A673 (cell line): Measurements from ENCODE around the gene TUBA4A. TPM values are rescaled to one million over a fixed set of nuclear protein-coding genes. Genes with fewer than 3 reads are reported as not detected.

ENCODE experiments used
- BruUV-seq: library from RNA; stranded (reverse); fragments of 400-500 nt; replicated peaks from 2 replicates; lab custom pipeline; 2021; lab: Mats Ljungman, UMichigan
- CTCF ChIA-PET: fragments of 300-600 bp; sonication (Branson Sonifier 250); formaldehyde crosslinking; loops from one replicate; lab custom pipeline; 2022; ENCODE audit warnings: antibody characterized with exemption; lab: Charles Lee
- POLR2A ChIA-PET: fragments of 300-600 bp; sonication (Branson Sonifier 250); formaldehyde crosslinking; loops from one replicate; lab custom pipeline; 2022; ENCODE audit warnings: antibody characterized with exemption; ENCODE audit not compliant: low non-redundant PET; lab: Charles Lee
- DNase-seq: peaks from one replicate; pipeline ENCODE4 v3.0.0-alpha.2; 2015; ENCODE audit warnings: low spot score
- H3K27ac ChIP-seq: fragments of 200-600 bp; sonication (generic); 2 replicates; pipeline ENCODE4 v1.5.1; 2016; ENCODE audit warnings: mixed run types, low read depth, mild to moderate bottlenecking, mixed read lengths, antibody characterized with exemption, low read length; ENCODE audit not compliant: poor library complexity, severe bottlenecking
- H3K27me3 ChIP-seq: fragments of 200-600 bp; sonication (generic); replicated peaks from 2 replicates; pipeline ENCODE4 v1.6.1; 2017; ENCODE audit warnings: mixed run types, low read depth, mild to moderate bottlenecking, mixed read lengths, antibody characterized with exemption, low read length; ENCODE audit not compliant: insufficient read depth, poor library complexity
- H3K36me3 ChIP-seq: fragments of 200-600 bp; sonication (generic); 2 replicates; pipeline ENCODE4 v1.6.1; 2016; ENCODE audit warnings: mixed run types, mild to moderate bottlenecking, mixed read lengths, antibody characterized with exemption, low read length; ENCODE audit not compliant: insufficient read depth, poor library complexity, severe bottlenecking
- H3K4me1 ChIP-seq: fragments of 200-600 bp; sonication (generic); 2 replicates; pipeline ENCODE4 v1.6.1; 2017; ENCODE audit warnings: mixed run types, mild to moderate bottlenecking, mixed read lengths, antibody characterized with exemption, low read length; ENCODE audit not compliant: insufficient read depth, poor library complexity, severe bottlenecking
- H3K4me3 ChIP-seq: fragments of 200-600 bp; sonication (generic); 2 replicates; pipeline ENCODE4 v1.5.1; 2016; ENCODE audit warnings: low read depth, mixed run types, mild to moderate bottlenecking, mixed read lengths, low read length; ENCODE audit not compliant: poor library complexity, severe bottlenecking
- H3K9me3 ChIP-seq: fragments of 200-600 bp; sonication (generic); 2 replicates; pipeline ENCODE4 v1.6.1; 2016; ENCODE audit warnings: mixed run types, low read depth, mild to moderate bottlenecking, mixed read lengths, antibody characterized with exemption, low read length; ENCODE audit not compliant: poor library complexity, severe bottlenecking
- EZH2 ChIP-seq: fragments of 200-600 bp; sonication (generic); IDR thresholded peaks from 2 replicates; pipeline ENCODE4 v1.6.1; 2017; ENCODE audit warnings: borderline replicate concordance, low read depth, mild to moderate bottlenecking, mixed read lengths, antibody characterized with exemption, low read length; ENCODE audit not compliant: poor library complexity, severe bottlenecking
- intact Hi-C: fragments of 100-400 bp; cut with micrococcal nuclease; formaldehyde crosslinking; loops from one replicate; pipeline ENCODE4 v1.10.0; 2022; ENCODE audit not compliant: unreplicated experiment
- total RNA-seq: library from RNA; stranded (reverse); gene quantifications from 2 replicates; pipeline ENCODE4 v1.2.3, GENCODE V29; 2021
- TF ChIP-seq, protein P1 (sequence below): fragments of 300-800, 200-600 bp; sonication (generic); conservative IDR thresholded peaks from 2 replicates; pipeline ENCODE4 v1.5.1; 2017; ENCODE audit warnings: low read depth, mild to moderate bottlenecking, antibody characterized with exemption, low read length, moderate library complexity, mixed read lengths

The TUBA4A gene
- total RNA-seq, 1 experiment from 2014 or later = 68.0 TPM

DNA sequence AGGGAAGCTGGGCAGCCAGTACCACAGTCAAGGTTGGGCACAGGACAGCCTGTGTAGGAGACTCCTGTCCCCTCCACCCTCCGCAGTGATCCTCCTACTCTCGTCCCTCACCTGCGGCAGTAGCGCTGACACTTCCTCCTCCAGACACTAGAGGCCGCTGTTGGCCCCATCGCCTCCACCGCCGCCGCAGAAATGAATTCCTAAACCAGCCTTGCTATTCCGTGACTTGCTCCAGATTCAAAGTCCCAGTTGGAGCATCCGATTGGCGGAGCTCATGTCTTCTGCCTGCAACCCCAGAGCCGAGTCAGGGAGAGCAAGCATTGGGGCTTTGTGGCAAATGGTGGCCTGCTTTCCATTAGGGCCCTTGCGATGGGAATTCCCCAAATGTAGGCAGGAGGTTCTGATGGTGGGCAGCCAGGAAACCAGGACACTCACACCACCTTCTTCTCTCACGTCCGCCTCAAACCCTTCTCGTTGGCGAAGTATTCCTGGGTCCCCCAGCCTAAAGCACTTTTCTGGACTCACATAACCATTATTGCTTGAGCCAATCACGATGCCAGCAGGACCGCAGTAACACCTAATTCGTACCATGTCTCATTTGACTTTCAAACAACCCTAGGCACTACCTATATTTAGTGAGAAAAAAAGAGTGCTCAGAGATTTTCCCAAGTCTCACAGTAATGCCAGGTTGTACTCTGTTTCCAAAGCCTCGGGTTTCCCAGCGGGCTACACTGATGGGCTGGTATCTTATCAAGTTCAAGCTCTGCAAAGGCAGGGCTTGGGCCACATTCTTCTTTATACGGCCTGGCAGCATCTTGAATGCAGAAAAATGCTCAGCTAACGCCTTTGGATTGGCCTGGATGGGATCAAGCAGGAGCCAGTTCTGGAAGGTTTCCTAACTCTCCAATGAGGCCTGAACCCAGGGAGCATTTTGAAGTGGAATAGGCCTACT lies 24.3 kb upstream of the TUBA4A start:
- H3K36me3 ChIP-seq = no peaks in the 10 kb centered on the region
- intact Hi-C loops = loop anchor here (5.0 kb wide), 1 partner anchor 116 kb away; the partner anchor contains the start of gene NHEJ1
- no peak overlapping the region for H3K4me3 ChIP-seq
- H3K9me3 ChIP-seq = no peaks in the 10 kb centered on the region
- H3K27ac ChIP-seq = peak overlapping the region; percentile 90
- H3K27me3 ChIP-seq = no peaks in the 10 kb centered on the region
- BruUV-seq = no TSS peak
- DNase-seq = peak; percentile 85
- H3K4me1 ChIP-seq = peaks cover 20% of the 10 kb centered on the region
- TF ChIP-seq, protein P1, sequence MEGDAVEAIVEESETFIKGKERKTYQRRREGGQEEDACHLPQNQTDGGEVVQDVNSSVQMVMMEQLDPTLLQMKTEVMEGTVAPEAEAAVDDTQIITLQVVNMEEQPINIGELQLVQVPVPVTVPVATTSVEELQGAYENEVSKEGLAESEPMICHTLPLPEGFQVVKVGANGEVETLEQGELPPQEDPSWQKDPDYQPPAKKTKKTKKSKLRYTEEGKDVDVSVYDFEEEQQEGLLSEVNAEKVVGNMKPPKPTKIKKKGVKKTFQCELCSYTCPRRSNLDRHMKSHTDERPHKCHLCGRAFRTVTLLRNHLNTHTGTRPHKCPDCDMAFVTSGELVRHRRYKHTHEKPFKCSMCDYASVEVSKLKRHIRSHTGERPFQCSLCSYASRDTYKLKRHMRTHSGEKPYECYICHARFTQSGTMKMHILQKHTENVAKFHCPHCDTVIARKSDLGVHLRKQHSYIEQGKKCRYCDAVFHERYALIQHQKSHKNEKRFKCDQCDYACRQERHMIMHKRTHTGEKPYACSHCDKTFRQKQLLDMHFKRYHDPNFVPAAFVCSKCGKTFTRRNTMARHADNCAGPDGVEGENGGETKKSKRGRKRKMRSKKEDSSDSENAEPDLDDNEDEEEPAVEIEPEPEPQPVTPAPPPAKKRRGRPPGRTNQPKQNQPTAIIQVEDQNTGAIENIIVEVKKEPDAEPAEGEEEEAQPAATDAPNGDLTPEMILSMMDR = peak; percentile 98
- no peak for TF ChIP-seq EZH2
- POLR2A ChIA-PET = interaction anchor here (0.6 kb wide), 1 partner anchor 107 kb away, joined by 3 read pairs; no protein-coding TSS in a partner anchor
- CTCF ChIA-PET = interaction anchor here (0.9 to 3.4 kb wide), 6 partner anchors 17 to 252 kb away, joined by 3 to 22 read pairs (median 6); partner anchors contain the start of genes DNPEP and TUBA4B

DNA sequence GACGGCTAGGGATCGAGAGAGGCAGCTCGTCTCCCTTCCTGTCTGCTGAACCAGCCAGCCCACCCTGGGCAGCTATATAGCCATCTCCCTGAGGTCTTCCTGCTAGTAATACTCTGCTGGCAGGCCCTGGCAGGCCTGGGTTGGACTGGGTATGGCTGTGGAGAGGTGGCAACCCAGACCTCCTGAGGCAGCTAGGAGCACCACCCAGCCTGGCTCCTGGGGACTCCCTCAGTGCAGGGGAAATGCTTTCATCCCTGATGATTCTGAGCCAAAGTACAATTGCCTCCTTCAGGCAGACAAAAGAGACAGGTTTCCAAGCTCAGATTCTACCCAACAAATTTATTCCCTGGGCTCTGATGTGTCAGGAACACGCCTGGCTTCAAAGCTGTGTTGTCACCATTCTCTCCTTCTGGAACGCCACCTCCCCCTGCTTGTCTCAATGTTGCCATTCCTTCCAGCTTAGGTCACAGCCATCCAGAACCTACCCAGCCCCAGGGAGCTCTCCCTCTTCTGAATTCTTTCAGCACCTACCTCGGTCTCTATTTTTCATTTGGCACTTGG lies 20.7 kb upstream of the TUBA4A start:
- no TSS peak for BruUV-seq
- H3K4me1 ChIP-seq = peaks cover 13% of the 10 kb centered on the region
- peak; percentile 35 for DNase-seq
- POLR2A ChIA-PET = no interaction called here
- no peak overlapping the region for H3K27ac ChIP-seq
- H3K36me3 ChIP-seq = no peaks in the 10 kb centered on the region
- intact Hi-C loops = no loop called here
- no peak overlapping the region for H3K4me3 ChIP-seq
- CTCF ChIA-PET = no interaction called here
- no peaks in the 10 kb centered on the region for H3K9me3 ChIP-seq
- H3K27me3 ChIP-seq = no peaks in the 10 kb centered on the region
- TF ChIP-seq, protein P1 = no peak
- no peak for TF ChIP-seq EZH2

DNA sequence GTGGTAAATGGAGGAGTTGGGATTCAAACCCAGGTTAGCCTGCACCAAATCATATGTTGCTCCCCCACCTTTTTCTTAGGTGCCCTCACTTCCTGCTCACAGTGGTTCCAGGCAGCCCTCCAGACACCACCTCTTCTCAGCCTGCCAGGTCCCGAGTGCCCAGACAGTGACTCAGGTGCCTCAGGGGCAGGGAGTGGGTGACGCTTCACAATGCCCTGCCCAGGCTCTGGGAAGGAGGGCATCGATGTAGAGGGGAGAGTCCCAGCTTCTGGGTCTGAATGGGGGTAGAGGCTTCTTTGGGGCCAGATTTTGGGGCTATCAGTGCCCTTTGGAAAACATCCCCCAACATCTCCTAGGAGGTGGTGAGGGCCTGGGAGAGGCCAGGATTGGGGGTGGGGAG lies 20.2 kb upstream of the TUBA4A start:
- CTCF ChIA-PET = no interaction called here
- TF ChIP-seq, protein P1 = no peak
- no peak for TF ChIP-seq EZH2
- Histone ChIP-seq H3K36me3 (no peaks in the 10 kb centered on the region), H3K4me1 (peaks cover 12% of the 10 kb centered on the region), H3K9me3 (no peaks in the 10 kb centered on the region), H3K27me3 (no peaks in the 10 kb centered on the region), H3K4me3 (no peak overlapping the region), H3K27ac (no peak overlapping the region)
- DNase-seq = no peak
- intact Hi-C loops = no loop called here
- POLR2A ChIA-PET = no interaction called here
- no TSS peak for BruUV-seq
